OCI-LY1 (cell line): ENCODE data around the gene ARMH1.

ENCODE experiments used
- H2AFZ ChIP-seq: fragments of 200-600 bp; sonication (generic), shearing (Covaris generic); 2 replicates; pipeline ENCODE4 v1.6.0; 2014; ENCODE audit warnings: antibody characterized with exemption, mild to moderate bottlenecking, low read length
- H3F3A ChIP-seq: fragments of 200-600 bp; sonication (generic), shearing (Covaris generic); 2 replicates; pipeline ENCODE4 v1.6.0; 2014; ENCODE audit warnings: mild to moderate bottlenecking, antibody characterized with exemption, low read length, moderate library complexity; ENCODE audit not compliant: insufficient read depth
- H3K27ac ChIP-seq: fragments of 200-600 bp; sonication (generic); 2 replicates; pipeline ENCODE4 v1.5.1; 2014; ENCODE audit warnings: low read length, mixed run types, mild to moderate bottlenecking, low read depth; ENCODE audit not compliant: poor library complexity, severe bottlenecking
- H3K27me3 ChIP-seq: fragments of 200-600 bp; sonication (generic); 2 replicates; pipeline ENCODE4 v1.6.0; 2014; ENCODE audit warnings: antibody characterized with exemption, mild to moderate bottlenecking, low read length, moderate library complexity; ENCODE audit not compliant: insufficient read depth
- H3K36me3 ChIP-seq: fragments of 200-600 bp; sonication (generic); 2 replicates; pipeline ENCODE4 v1.6.1; 2014; ENCODE audit warnings: mild to moderate bottlenecking, antibody characterized with exemption, low read length, moderate library complexity, mixed read lengths; ENCODE audit not compliant: insufficient read depth
- H3K4me1 ChIP-seq: fragments of 200-600 bp; sonication (generic); 2 replicates; pipeline ENCODE4 v1.5.1; 2014; ENCODE audit warnings: mild to moderate bottlenecking, low read length, moderate library complexity; ENCODE audit not compliant: insufficient read depth, severe bottlenecking
- H3K4me2 ChIP-seq: fragments of 200-600 bp; sonication (generic), shearing (Covaris generic); 2 replicates; pipeline ENCODE4 v1.6.1; 2014; ENCODE audit warnings: low read length
- H3K4me3 ChIP-seq: fragments of 200-600 bp; sonication (generic); 2 replicates; pipeline ENCODE4 v1.5.1; 2014; ENCODE audit warnings: low read length, low read depth, mild to moderate bottlenecking, mixed read lengths; ENCODE audit not compliant: poor library complexity, severe bottlenecking
- H3K79me2 ChIP-seq: fragments of 200-600 bp; shearing (Covaris generic); 2 replicates; pipeline ENCODE4 v1.6.1; 2016; ENCODE audit warnings: mixed run types, low read length, mixed read lengths; ENCODE audit not compliant: insufficient read depth
- H3K9ac ChIP-seq: fragments of 200-600 bp; sonication (generic), shearing (Covaris generic); 2 replicates; pipeline ENCODE4 v1.6.1; 2014; ENCODE audit warnings: mild to moderate bottlenecking, low read length, mixed read lengths
- H3K9me2 ChIP-seq: fragments of 200-600 bp; sonication (generic), shearing (Covaris generic); 2 replicates; pipeline ENCODE4 v1.6.1; 2014; ENCODE audit warnings: low read depth, mild to moderate bottlenecking, low read length, mixed read lengths
- H3K9me3 ChIP-seq: fragments of 200-600 bp; shearing (Covaris generic); 2 replicates; pipeline ENCODE4 v1.6.1; 2014; ENCODE audit warnings: low read length, mixed read lengths
- H4K20me1 ChIP-seq: fragments of 200-600 bp; sonication (generic), shearing (Covaris generic); 2 replicates; pipeline ENCODE4 v1.6.0; 2016; ENCODE audit warnings: mild to moderate bottlenecking, low read length; ENCODE audit not compliant: insufficient read depth
- CTCF ChIP-seq: fragments of 200-600 bp; sonication (generic), shearing (Covaris generic); IDR thresholded peaks from 2 replicates; pipeline ENCODE4 v1.5.1; 2017; ENCODE audit warnings: mild to moderate bottlenecking, antibody characterized with exemption, low read length, moderate library complexity, mixed read lengths
- EZH2 ChIP-seq: fragments of 200-600 bp; sonication (generic), shearing (Covaris generic); IDR thresholded peaks from 2 replicates; pipeline ENCODE4 v1.8.0; 2017; ENCODE audit warnings: borderline replicate concordance, mixed run types, mild to moderate bottlenecking, antibody characterized with exemption, low read length, moderate library complexity, mixed read lengths

Gene ARMH1

DNA sequence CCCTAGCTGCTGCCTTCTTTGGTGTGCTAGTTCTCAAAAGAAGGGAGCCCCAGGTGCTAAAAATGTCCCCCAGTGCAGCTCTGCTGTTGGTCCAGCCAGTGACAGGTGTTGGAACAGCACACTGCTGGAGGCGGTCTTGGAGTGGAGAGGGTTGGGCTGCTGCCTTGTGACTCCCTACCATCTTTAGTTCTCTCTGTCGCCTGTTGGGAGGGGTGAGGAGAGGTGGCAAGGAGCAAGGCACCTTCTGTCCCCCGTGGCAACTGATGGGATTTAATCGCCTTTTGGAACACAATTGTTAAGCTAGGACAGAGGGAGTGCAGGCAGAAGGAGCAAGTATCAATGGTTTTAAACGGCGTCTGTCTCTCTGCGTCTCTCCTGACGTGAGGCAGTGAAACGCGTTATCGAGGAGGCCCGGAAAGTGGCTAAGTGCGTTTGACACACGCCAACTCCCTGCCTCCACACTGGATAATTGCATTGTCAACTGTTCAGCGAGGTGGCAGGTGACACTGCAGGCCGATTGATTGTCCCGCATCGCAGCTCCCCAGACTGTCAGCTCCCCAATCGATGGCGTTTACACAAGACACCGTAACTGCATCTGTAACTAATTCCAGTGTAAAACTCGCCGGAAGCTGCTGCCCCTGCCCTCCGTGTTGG, 34.2 kb upstream of the ARMH1 start:
- H3K4me2 ChIP-seq, result no peak overlapping the region

DNA sequence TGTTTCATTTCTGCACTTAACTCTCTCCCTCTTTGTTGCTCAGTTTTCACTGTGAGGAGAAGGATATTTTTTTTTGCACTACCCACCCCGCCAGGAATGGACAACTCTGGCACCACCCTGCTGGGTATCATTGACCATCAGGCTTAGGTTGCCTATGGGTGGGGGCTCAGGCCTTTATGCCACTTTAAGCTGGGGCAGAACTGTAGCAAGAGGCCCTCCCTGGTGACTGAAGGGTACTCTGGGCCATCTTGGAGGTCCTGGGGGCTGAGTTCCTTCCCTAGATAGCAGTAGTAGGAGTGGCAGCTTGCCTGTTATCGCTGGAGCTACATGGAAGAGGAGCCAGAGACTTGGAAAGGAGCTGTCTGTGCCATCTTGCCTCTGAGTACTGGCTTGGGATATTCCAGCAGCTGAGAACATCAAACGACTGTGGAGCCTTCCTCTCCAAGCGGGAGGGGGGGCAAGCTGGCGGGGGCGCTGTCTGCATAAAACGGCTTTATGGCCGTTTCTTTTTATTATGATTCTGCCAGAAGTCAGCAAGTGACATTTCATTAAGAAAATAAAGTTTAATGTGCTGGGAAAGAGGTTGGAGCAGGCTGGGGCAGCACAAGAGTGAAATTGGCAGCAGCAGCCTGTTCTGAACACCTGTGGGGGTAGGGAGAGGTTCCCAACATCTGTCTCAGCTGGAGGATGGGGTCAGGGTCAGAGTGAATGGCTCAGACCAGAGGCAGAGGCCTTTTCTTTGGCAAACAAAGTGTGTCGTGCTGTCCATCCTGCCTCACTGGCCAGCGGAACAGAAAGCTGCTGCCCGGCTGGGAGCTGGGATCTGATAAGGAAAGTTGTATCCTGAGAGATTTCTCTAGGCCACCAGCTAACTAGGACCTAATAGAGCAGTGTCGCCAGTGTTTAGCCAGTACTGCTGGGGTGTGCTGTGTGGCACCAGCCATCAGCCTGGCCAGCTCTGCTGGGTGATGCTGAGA, 33.1 kb upstream of the ARMH1 start:
- no peaks in the 10 kb centered on the region for H3K9me2 ChIP-seq
- no peaks in the 10 kb centered on the region for H3K9me3 ChIP-seq
- H3K4me3 ChIP-seq, result no peak overlapping the region
- no peak overlapping the region for H3K27ac ChIP-seq
- no peaks in the 10 kb centered on the region for H3K4me1 ChIP-seq
- TF ChIP-seq CTCF (no peak), EZH2 (no peak)
- no peak overlapping the region for H3K4me2 ChIP-seq
- H3K27me3 ChIP-seq, result no peaks in the 10 kb centered on the region
- H3K9ac ChIP-seq, result no peak overlapping the region
- peaks cover 93% of the 10 kb centered on the region for H3K36me3 ChIP-seq
- no peak overlapping the region for H2AFZ ChIP-seq
- no peaks in the 10 kb centered on the region for H4K20me1 ChIP-seq
- H3F3A ChIP-seq, result no peaks in the 10 kb centered on the region
- H3K79me2 ChIP-seq, result no peaks in the 10 kb centered on the region

More for the DNA sequence above, 34.2 kb upstream of the ARMH1 start:
- Histone ChIP-seq H3K36me3 (peaks cover 93% of the 10 kb centered on the region), H4K20me1 (no peaks in the 10 kb centered on the region), H3K9me2 (no peaks in the 10 kb centered on the region), H3F3A (no peaks in the 10 kb centered on the region), H3K4me1 (no peaks in the 10 kb centered on the region), H3K79me2 (no peaks in the 10 kb centered on the region), H3K9ac (no peak overlapping the region), H3K27me3 (no peaks in the 10 kb centered on the region), H3K27ac (no peak overlapping the region), H3K9me3 (no peaks in the 10 kb centered on the region), H3K4me3 (no peak overlapping the region), H2AFZ (no peak overlapping the region)
- TF ChIP-seq EZH2 (no peak), CTCF (no peak)

DNA sequence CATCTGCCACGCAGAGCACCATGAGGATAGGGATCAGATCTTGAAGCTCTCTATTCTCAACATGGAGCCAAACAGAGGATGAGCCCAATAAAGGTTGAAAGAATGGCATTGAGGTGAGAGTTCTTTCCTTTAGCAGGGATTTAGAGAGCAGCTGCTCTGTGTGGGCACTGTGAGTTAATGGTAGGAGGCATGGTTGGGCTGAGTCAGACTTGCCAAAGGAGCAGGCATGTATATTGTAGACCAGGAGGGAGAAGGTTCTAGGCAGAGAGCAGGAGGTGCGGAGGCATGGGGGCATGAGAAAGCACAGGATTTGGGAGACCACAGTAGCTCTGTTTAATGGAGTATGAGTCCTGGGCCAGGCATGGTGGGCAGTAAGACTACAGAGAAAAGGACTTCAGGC, 32.3 kb upstream of the ARMH1 start:
- H3K36me3 ChIP-seq, result peaks cover 93% of the 10 kb centered on the region
- H4K20me1 ChIP-seq, result no peaks in the 10 kb centered on the region
- H3K4me2 ChIP-seq, result no peak overlapping the region
- no peak overlapping the region for H2AFZ ChIP-seq
- no peak overlapping the region for H3K4me3 ChIP-seq
- no peak overlapping the region for H3K27ac ChIP-seq
- no peaks in the 10 kb centered on the region for H3K27me3 ChIP-seq
- TF ChIP-seq CTCF (no peak), EZH2 (no peak)
- no peaks in the 10 kb centered on the region for H3K4me1 ChIP-seq
- H3F3A ChIP-seq, result no peaks in the 10 kb centered on the region
- H3K79me2 ChIP-seq, result no peaks in the 10 kb centered on the region
- H3K9me2 ChIP-seq, result no peaks in the 10 kb centered on the region
- H3K9ac ChIP-seq, result no peak overlapping the region
- H3K9me3 ChIP-seq, result no peaks in the 10 kb centered on the region
